Smooth muscle cell (in vitro differentiated cells): Measurements from ENCODE around the gene ALOX5. TPM values are rescaled to one million over a fixed set of nuclear protein-coding genes. Genes with fewer than 3 reads are reported as not detected.
"Not testable (repeated sequence)": the region's sequence is repeated elsewhere in the genome, so short reads cannot be mapped to it uniquely, and the experiment has no call there.

Experiments used
- DNase-seq: peaks from one replicate; lab custom pipeline; 2025; ENCODE audit not compliant: unreplicated experiment; lab: John Stamatoyannopoulos, UW
- H2AFZ ChIP-seq: fragments of 200-600 bp; sonication (generic); 2 replicates; pipeline ENCODE4 v1.6.0; 2016; ENCODE audit warnings: antibody characterized with exemption, low read depth, mild to moderate bottlenecking
- H3F3A ChIP-seq: fragments of 200-600 bp; sonication (generic); 2 replicates; pipeline ENCODE4 v1.6.0; 2017; ENCODE audit warnings: antibody characterized with exemption, low read depth
- H3K27ac ChIP-seq: fragments of 200-600 bp; sonication (generic); 2 replicates; pipeline ENCODE4 v1.5.1; 2016; ENCODE audit warnings: low read depth, mild to moderate bottlenecking
- H3K27me3 ChIP-seq: fragments of 200-600 bp; sonication (generic); 2 replicates; pipeline ENCODE4 v1.6.1; 2016; ENCODE audit warnings: low read depth, mild to moderate bottlenecking
- H3K36me3 ChIP-seq: fragments of 200-600 bp; sonication (generic); 2 replicates; pipeline ENCODE4 v1.5.1; 2016; ENCODE audit warnings: low read depth
- H3K4me1 ChIP-seq: fragments of 200-600 bp; sonication (generic); 2 replicates; pipeline ENCODE4 v1.5.1; 2016; ENCODE audit warnings: low read depth
- H3K4me2 ChIP-seq: fragments of 200-600 bp; sonication (generic); 2 replicates; pipeline ENCODE4 v1.6.0; 2016; ENCODE audit warnings: mild to moderate bottlenecking
- H3K4me3 ChIP-seq: fragments of 200-600 bp; sonication (generic); 2 replicates; pipeline ENCODE4 v1.5.1; 2016; ENCODE audit warnings: mild to moderate bottlenecking
- H3K79me2 ChIP-seq: fragments of 200-600 bp; sonication (generic); 2 replicates; pipeline ENCODE4 v1.6.0; 2016; ENCODE audit warnings: low read depth, mild to moderate bottlenecking
- H3K9ac ChIP-seq: fragments of 200-600 bp; sonication (generic); 2 replicates; pipeline ENCODE4 v1.6.0; 2016; ENCODE audit warnings: low read depth
- H3K9me3 ChIP-seq: fragments of 200-600 bp; sonication (generic); replicated peaks from 2 replicates; pipeline ENCODE4 v1.5.1; 2016; ENCODE audit warnings: low read depth
- H4K20me1 ChIP-seq: fragments of 200-600 bp; sonication (generic); 2 replicates; pipeline ENCODE4 v1.6.0; 2016; ENCODE audit warnings: low read depth
- CTCF ChIP-seq: fragments of 200-600 bp; sonication (generic); IDR thresholded peaks from 2 replicates; pipeline ENCODE4 v1.5.1; 2017; ENCODE audit warnings: borderline replicate concordance, mild to moderate bottlenecking, antibody characterized with exemption; ENCODE audit not compliant: insufficient read depth, poor library complexity, severe bottlenecking
- WGBS: methylation state at CpG from one replicate; pipeline ENCODE4 v1.1.7; 2016; ENCODE audit warnings: low lambda C conversion rate; 5-methylcytosine and 5-hydroxymethylcytosine counted together
- polyA plus RNA-seq: library from polyadenylated mRNA; unstranded; fragments of >200 nt; fragmentation: Nextera tagmentation; extraction: Ambion mirVana; gene quantifications from 2 replicates; pipeline ENCODE4 v1.2.1, GENCODE V29; 2016
- total RNA-seq: library from RNA; depleted of rRNA; stranded (reverse); fragments of >200 nt; gene quantifications from 2 replicates; pipeline ENCODE4 v1.2.3, GENCODE V29; 2014

ALOX5 gene
- total and polyA plus RNA-seq, 2 experiments from 2014 or later, result 0.18 TPM; not detected in 1

- DNase-seq, result no peak
- H3K9ac ChIP-seq, result no peak overlapping the region
- H3K4me1 ChIP-seq, result no peaks in the 10 kb centered on the region
- no peaks in the 10 kb centered on the region for H3K27me3 ChIP-seq
- H3K9me3 ChIP-seq, result no peaks in the 10 kb centered on the region
- no peaks in the 10 kb centered on the region for H3K79me2 ChIP-seq
- TF ChIP-seq CTCF, result no peak
- H4K20me1 ChIP-seq, result no peaks in the 10 kb centered on the region
- H3K4me3 ChIP-seq, result no peak overlapping the region
- no peaks in the 10 kb centered on the region for H3K36me3 ChIP-seq
- H3K4me2 ChIP-seq, result no peak overlapping the region
- WGBS, result 85% methylated on average over 5 of the region's 5 CpGs
- H3F3A ChIP-seq, result no peaks in the 10 kb centered on the region
- H3K27ac ChIP-seq, result no peak overlapping the region
- H2AFZ ChIP-seq, result no peak overlapping the region
Measured at GRCh38 chr10:45386657-45387056, 12.6 kb downstream of the ALOX5 start.

GRCh38 chr10:45387096-45387893 lies 13.3 kb downstream of the ALOX5 start:
- Histone ChIP-seq H3K4me1 (no peaks in the 10 kb centered on the region), H3F3A (no peaks in the 10 kb centered on the region), H3K9me3 (no peaks in the 10 kb centered on the region), H3K79me2 (no peaks in the 10 kb centered on the region), H3K4me3 (no peak overlapping the region), H4K20me1 (no peaks in the 10 kb centered on the region), H3K36me3 (no peaks in the 10 kb centered on the region), H3K9ac (no peak overlapping the region), H3K27ac (no peak overlapping the region), H3K27me3 (no peaks in the 10 kb centered on the region), H3K4me2 (no peak overlapping the region), H2AFZ (no peak overlapping the region)
- 93% methylated on average over 8 of the region's 8 CpGs for WGBS
- no peak for TF ChIP-seq CTCF
- DNase-seq, result no peak

- H4K20me1 ChIP-seq, H3K27ac ChIP-seq, H3K4me1 ChIP-seq, H3K9me3 ChIP-seq, H3K4me3 ChIP-seq, H3K36me3 ChIP-seq, H3K9ac ChIP-seq, H2AFZ ChIP-seq, H3F3A ChIP-seq, DNase-seq, H3K27me3 ChIP-seq, H3K4me2 ChIP-seq, H3K79me2 ChIP-seq: not testable (repeated sequence)
- WGBS, result 94% methylated on average over 2 of the region's 2 CpGs
Measured at GRCh38 chr10:45389671-45390070, 15.7 kb downstream of the ALOX5 start.

- not testable (repeated sequence) for H3K9ac ChIP-seq, H3K27ac ChIP-seq, H3K4me2 ChIP-seq, H3K79me2 ChIP-seq, H3F3A ChIP-seq, H2AFZ ChIP-seq, H3K4me3 ChIP-seq, H3K9me3 ChIP-seq, H3K36me3 ChIP-seq, DNase-seq, H3K4me1 ChIP-seq, H4K20me1 ChIP-seq, H3K27me3 ChIP-seq
- WGBS, result 92% methylated on average over 11 of the region's 28 CpGs
Measured at GRCh38 chr10:45391636-45392035, 17.6 kb downstream of the ALOX5 start.

GRCh38 chr10:45395554-45395953 lies 21.5 kb downstream of the ALOX5 start:
- Histone ChIP-seq H3K27ac (no peak overlapping the region), H3K36me3 (no peaks in the 10 kb centered on the region), H3K9ac (no peak overlapping the region), H3F3A (no peaks in the 10 kb centered on the region), H3K4me3 (no peak overlapping the region), H4K20me1 (no peaks in the 10 kb centered on the region), H3K27me3 (no peaks in the 10 kb centered on the region), H2AFZ (no peak overlapping the region), H3K79me2 (no peaks in the 10 kb centered on the region), H3K4me2 (no peak overlapping the region), H3K9me3 (no peaks in the 10 kb centered on the region), H3K4me1 (no peaks in the 10 kb centered on the region)
- WGBS, result 92% methylated on average over 7 of the region's 7 CpGs
- TF ChIP-seq CTCF, result no peak
- no peak for DNase-seq
